NCI-H2196 treated with DMSO at 0.1 percent for 48 hours (cell line): ENCODE data around the gene PTBP3.
"Not testable (repeated sequence)": the region's sequence is repeated elsewhere in the genome, so short reads cannot be mapped to it uniquely, and the experiment has no call there.

ENCODE experiments used
- DNase-seq: peaks from one replicate; lab custom pipeline; 2025; ENCODE audit not compliant: unreplicated experiment; lab: John Stamatoyannopoulos, UW

The PTBP3 gene

GRCh38 chr9:112332977-112333638 lies at the start of gene PTBP3:
PTBP3 (minus strand) TSS chr9:112333619; CDS start chr9:112297865, 35,754 bp downstream.
- DNase-seq: peak; percentile 35

GRCh38 chr9:112382501-112383364 lies 49.3 kb upstream of the PTBP3 start:
- DNase-seq: no peak

GRCh38 chr9:112382066-112382465 lies 48.6 kb upstream of the PTBP3 start:
- no peak for DNase-seq

- no peak for DNase-seq
Observed at GRCh38 chr9:112380825-112381221, 47.4 kb upstream of the PTBP3 start.

GRCh38 chr9:112380102-112380824 lies 46.8 kb upstream of the PTBP3 start, which contains the start of gene HSDL2:
HSDL2 (plus strand) TSS chr9:112380108; CDS start chr9:112380164, 56 bp downstream.
- no peak for DNase-seq

- DNase-seq: peak; percentile 98
Observed at GRCh38 chr9:112379177-112380101, 46.0 kb upstream of the PTBP3 start.

- no peak for DNase-seq
Observed at GRCh38 chr9:112378328-112379176, 45.1 kb upstream of the PTBP3 start.

GRCh38 chr9:112377684-112378327 lies 44.4 kb upstream of the PTBP3 start:
- no peak for DNase-seq

GRCh38 chr9:112377087-112377486 lies 43.7 kb upstream of the PTBP3 start:
- no peak for DNase-seq

GRCh38 chr9:112375361-112375760 lies 41.9 kb upstream of the PTBP3 start:
- no peak for DNase-seq

GRCh38 chr9:112374232-112374631 lies 40.8 kb upstream of the PTBP3 start:
- DNase-seq: not testable (repeated sequence)

- not testable (repeated sequence) for DNase-seq
Observed at GRCh38 chr9:112373666-112374065, 40.2 kb upstream of the PTBP3 start.

- DNase-seq: no peak
Observed at GRCh38 chr9:112371060-112371459, 37.6 kb upstream of the PTBP3 start.

- DNase-seq: no peak
Observed at GRCh38 chr9:112369817-112370216, 36.4 kb upstream of the PTBP3 start.

- no peak for DNase-seq
Observed at GRCh38 chr9:112367465-112367864, 34.0 kb upstream of the PTBP3 start.

- no peak for DNase-seq
Observed at GRCh38 chr9:112366591-112366990, 33.2 kb upstream of the PTBP3 start.

GRCh38 chr9:112365257-112365656 lies 31.8 kb upstream of the PTBP3 start:
- DNase-seq: not testable (repeated sequence)

GRCh38 chr9:112364761-112365160 lies 31.3 kb upstream of the PTBP3 start:
- DNase-seq: no peak

GRCh38 chr9:112361601-112362000 lies 28.2 kb upstream of the PTBP3 start:
- peak; percentile 16 for DNase-seq
